HG02943 (cell line): ENCODE measurements around the gene MCRIP1.

Experiments used
- ATAC-seq: cut with Tn5 transposase; IDR thresholded peaks from one replicate; pipeline ENCODE4 v1.9.1; 2021; ENCODE audit warnings: mild to moderate bottlenecking, low read depth, moderate library complexity; ENCODE audit not compliant: unreplicated experiment

Gene MCRIP1

DNA sequence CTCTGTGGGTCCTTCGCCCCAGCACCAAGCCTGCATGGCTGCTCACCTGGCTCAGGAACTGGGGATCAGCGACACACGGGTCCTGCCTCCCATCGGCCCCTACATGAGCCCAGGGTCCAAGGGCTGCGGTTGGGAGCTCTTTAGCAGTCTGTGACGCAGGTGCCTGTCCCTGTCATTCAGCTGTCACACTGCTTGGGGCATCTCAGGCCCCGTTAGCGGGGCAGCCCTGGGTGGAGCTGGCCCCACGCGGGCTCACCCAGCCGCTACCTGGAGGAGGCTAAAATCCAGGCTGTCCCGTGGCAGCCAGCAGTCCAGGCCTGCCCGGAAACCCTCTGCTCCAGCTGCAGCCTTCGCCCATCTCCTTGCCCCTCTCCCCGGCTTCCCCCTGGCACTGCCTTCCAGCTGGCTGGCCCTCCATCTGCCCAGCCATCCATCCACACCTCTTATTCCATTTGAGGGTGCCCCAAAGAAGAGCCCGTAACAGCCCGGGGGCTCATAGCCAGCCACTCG is 25.8 kb downstream of the MCRIP1 start:
- no peak for ATAC-seq

- no peak for ATAC-seq
Observed at GRCh38 chr17:81806461-81807209, 26.5 kb downstream of the MCRIP1 start.

DNA sequence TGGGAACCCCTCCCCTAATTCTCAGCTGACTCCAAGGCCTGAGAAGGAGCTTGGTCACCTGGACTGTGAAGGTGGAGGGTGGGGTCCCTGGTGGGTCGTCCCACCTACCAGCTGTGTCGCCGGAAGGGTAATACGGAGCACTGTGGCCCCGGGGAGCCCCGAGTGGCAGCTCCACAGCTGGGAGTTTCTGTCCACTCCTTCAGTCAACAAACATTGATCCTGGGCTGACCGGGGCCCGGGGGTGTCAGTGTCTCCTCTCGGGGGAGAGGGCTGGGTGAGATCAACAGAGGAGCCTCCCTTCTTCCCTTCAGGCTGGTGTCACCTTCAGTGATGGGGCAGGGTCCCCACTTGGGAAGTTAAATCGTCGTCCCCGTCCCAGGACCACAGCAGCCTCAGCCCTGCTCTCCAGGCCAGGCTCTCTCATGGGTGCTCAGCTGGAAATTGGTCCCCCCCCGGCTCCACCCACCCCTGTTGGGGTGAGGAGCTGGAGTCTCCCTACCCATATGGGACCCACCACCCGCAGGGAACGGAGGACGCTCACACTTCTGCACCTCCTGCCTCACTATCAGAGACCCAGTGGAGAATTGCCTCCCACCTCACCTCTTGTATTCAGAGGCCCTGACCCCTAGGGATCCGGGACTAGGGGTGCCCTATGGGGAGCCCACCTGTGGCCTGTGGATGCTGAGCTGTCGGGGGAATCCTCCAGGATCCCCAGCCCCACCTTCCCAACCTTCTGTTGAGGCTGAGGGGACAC is 27.2 kb downstream of the MCRIP1 start:
- no peak for ATAC-seq

DNA sequence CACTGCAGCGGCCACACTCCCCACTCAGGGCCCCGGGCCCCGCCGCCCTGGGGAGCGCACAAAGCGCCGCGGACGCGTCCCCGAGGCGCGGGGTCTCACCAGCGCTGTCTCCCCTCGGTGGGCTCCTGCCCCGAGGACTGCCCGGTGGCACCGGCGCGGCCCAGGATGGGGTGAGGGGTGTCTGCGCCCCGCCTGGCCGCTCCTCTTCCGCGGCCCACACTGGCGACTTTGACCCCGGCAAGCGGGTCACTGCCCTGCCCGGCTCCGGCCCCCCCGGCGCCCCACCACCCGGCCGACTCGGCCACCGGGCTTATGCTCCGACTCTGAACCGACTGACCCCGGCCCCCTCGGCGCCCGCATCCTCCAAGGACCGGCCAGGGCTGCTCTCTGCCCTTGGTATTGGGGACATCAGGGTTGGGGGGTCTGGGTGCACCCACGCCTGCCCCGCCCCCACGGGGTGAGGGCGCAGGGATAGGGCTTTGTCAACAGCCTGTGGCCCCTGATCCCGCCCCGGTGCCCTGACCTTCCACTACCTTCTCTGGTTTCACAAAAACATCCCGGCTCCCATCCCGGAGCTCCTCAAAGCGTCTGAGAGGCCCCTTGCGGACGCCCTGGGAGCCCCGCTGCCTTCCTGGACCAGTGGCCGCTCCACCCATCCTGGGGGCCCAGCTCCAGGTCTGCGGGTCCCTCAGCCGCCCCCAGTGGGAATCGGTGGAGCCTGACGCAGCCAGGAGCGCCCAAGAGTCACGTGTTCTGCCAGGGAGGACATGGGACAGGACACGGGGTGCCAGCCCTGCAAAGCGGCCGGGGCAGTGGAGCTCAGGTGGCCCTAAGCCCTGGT is 28.3 kb downstream of the MCRIP1 start:
- ATAC-seq, result no peak

- no peak for ATAC-seq
Observed at GRCh38 chr17:81803728-81804558, 29.1 kb downstream of the MCRIP1 start, which contains the start of gene GCGR. Gene GCGR, plus strand, starts transcription at chr17:81804150. Its CDS starts 4,869 bp downstream, at chr17:81809019.

DNA sequence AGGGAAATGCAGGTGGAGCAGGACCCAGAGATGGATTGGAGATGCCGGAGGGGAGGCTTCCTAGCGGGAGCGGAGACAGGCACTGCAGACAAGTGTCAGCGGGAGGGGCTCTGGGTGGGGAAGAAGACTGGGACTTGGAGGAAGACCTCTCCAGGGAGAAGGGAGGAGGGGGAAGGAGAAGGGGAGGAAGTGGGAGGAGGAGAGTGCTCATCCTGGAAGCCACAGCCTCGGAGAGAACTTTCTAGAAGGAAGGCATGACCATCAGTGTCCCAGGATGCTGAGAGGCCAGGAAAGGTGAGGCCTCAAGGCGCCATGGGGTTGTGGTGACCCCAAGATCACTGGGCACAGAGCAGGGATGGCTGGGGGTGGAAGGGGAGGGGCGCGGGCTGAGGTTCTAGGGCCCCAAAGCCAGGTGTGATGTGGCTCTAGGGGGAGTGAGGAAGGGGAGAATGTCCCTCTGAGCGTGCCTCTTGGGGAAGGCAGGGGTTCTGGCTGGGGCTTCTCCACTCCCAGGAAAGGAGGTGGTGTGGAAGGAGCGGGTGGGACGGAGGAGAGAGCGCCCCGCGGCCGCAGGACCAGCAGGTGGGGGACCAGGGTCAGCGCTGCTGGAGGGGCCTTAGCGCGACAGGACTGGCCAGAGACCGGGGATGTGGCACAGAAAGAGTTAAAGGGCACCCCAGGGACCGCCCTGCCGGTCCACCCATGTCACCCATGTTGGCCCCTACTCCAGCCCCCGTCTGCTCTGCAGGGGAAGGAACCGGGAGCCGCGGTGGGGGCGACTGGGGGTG is 30.0 kb downstream of the MCRIP1 start:
- ATAC-seq, result no peak

DNA sequence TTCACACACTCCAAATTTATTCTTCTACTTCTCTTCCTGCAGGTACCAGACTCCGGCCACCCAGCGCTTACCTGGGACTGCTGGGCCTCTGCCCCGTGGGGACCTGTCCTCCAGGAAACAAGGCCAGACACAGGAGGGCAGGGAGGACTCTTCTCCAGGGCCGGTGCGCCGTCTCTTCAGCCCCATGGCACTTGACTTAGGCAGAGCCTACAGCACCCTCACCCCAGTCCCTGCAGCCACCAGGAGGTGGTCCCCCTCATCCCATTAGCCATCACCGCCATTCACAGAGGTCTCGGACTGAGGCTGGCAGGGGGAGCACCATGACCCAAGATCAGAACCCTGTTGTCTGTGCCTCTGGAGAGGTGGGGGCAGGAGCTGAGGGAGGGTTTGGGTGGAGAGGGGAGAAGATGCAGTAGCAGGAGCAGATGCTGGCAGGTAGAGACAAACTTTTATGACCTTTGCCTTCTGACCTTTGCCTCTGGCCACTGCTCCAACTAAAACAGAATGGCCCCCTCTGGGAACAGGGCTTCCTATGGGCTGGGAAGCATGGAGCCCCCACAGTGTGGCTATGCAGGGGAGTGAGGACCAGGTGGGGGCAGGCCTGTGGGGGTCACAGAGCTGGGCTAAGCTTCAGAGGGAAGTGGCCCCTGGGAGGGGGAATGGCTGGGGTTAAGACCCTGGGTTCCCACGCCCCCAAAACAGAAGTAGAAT is 30.9 kb downstream of the MCRIP1 start:
- no peak for ATAC-seq

- no peak for ATAC-seq
Observed at GRCh38 chr17:81801327-81801726, 31.8 kb downstream of the MCRIP1 start.

GRCh38 chr17:81794509-81794908 is 38.6 kb downstream of the MCRIP1 start:
- no peak for ATAC-seq

DNA sequence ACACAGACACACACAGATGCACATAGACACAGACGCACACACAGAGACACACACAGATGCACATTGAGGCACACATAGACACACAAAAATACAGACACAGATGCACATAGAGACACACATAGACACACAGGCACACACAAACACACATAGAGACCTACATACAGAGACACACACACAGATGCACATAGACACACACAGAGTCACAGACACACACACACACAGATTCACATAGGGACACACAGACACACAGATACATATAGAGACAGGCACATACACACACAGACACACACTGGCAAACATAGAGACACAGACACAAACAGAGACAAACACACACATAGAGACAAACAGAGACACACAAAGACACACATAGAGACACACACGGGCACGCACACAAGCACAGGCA is 39.0 kb downstream of the MCRIP1 start:
- ATAC-seq, result no peak

GRCh38 chr17:81792675-81793615 is 40.1 kb downstream of the MCRIP1 start:
- no peak for ATAC-seq
